Peyer's patch (tissue), 4 donors: ENCODE measurements around the gene CRKL. TPM values are rescaled to one million over a fixed set of nuclear protein-coding genes. Genes with fewer than 3 reads are reported as not detected.
"Not testable (repeated sequence)": the region's sequence is repeated elsewhere in the genome, so short reads cannot be mapped to it uniquely, and the experiment has no call there.

ENCODE experiments used
- DNase-seq, 3 donors: peaks; one replicate each; pipeline ENCODE4 v3.0.0-alpha.2; 2017 to 2019
- H3K27ac ChIP-seq, 4 donors: fragments of 200-600 bp; sonication (generic); one replicate each; pipeline ENCODE4 v1.5.1; 2016 to 2019
- H3K27me3 ChIP-seq, 2 donors: fragments of 200-600 bp; sonication (generic); one replicate each; pipeline ENCODE4 v1.5.1; 2019
- H3K36me3 ChIP-seq, 3 donors: fragments of 200-600 bp; sonication (generic); one replicate each; pipeline ENCODE4 v1.5.1; 2016 to 2019
- H3K4me1 ChIP-seq, 4 donors: fragments of 200-600 bp; sonication (generic); one replicate each; pipeline ENCODE4 v1.5.1; 2016 to 2019
- H3K4me3 ChIP-seq, 4 donors: fragments of 200-600 bp; sonication (generic); 1 replicate in 3 of 4; 2 replicates in 1 of 4; pipeline ENCODE4 v1.5.1; 2016 to 2019; ENCODE audit warnings: mild to moderate bottlenecking in 1 of 4
- H3K9me3 ChIP-seq, 4 donors: fragments of 200-600 bp; sonication (generic); one replicate each; pipeline ENCODE4 v1.5.1; 2016 to 2019; ENCODE audit warnings: mild to moderate bottlenecking in 1 of 4
- CTCF ChIP-seq, 6 experiments: fragments of 450-650 bp in 4 of 6; fragments of 200-600 bp in 2 of 6; sonication (generic) in 1 of 6; IDR thresholded peaks; one replicate each; pipeline ENCODE4 v1.5.1; 2017 to 2019; ENCODE audit warnings: antibody characterized with exemption in 6 of 6, mild to moderate bottlenecking in 3 of 6, moderate library complexity in 1 of 6
- POLR2A ChIP-seq, 2 donors: fragments of 450-650 bp; IDR thresholded peaks; one replicate each; pipeline ENCODE4 v1.5.1; 2017; ENCODE audit warnings: antibody characterized with exemption in 2 of 2, mild to moderate bottlenecking in 2 of 2, moderate library complexity in 2 of 2
- total RNA-seq, 4 donors: library from RNA; depleted of rRNA; stranded (reverse); fragments of >200 nt; gene quantifications; one replicate each; pipeline ENCODE4 v1.1.0, GENCODE V29; 2016

Gene CRKL
- total RNA-seq, 4 donors from 2014 or later = 39.6 to 58.8 (median 58.2) TPM

- no peaks in the 10 kb centered on the region for H3K9me3 ChIP-seq
- peak in 1 of 3 donors; percentile 31 for DNase-seq
- peaks cover 0 to 31% (median 2%) of the 10 kb centered on the region in 4 donors for H3K4me1 ChIP-seq
- no peak overlapping the region for H3K27ac ChIP-seq
- TF ChIP-seq POLR2A (IDR thresholded peaks at IDR 0.05) (no peak), CTCF (IDR thresholded peaks at IDR 0.05) (no peak)
- H3K36me3 ChIP-seq = peaks cover 0 to 2% (median 0%) of the 10 kb centered on the region in 3 donors
- no peaks in the 10 kb centered on the region for H3K27me3 ChIP-seq
- H3K4me3 ChIP-seq = no peak overlapping the region
Measured at GRCh38 chr22:20928573-20928967, 11.4 kb downstream of the CRKL start.

DNA sequence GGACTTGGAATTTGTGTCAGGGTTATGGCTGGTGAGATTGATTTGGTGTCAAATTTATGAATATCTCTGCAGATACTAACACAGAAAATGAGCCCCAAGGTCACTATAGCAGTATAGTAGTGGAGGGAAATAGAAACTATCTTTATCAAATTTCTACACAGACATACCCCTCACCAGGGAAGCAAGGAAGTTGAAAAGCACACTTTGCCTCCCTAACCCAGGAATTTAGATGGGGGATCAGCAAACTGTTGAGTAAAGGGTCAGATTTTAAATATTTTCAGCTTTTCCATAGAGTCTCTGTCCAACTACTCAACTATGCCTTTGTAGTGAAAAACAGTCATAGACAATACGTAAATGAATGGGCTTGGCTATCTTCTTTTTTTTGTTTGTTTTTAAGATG, 12.8 kb downstream of the CRKL start:
- Histone ChIP-seq H3K9me3 (no peaks in the 10 kb centered on the region), H3K27ac (no peak overlapping the region), H3K4me1 (peaks cover 0 to 28% (median 2%) of the 10 kb centered on the region in 4 donors), H3K36me3 (peaks cover 0 to 15% (median 0%) of the 10 kb centered on the region in 3 donors), H3K4me3 (no peak overlapping the region), H3K27me3 (no peaks in the 10 kb centered on the region)
- DNase-seq = no peak
- no peak for TF ChIP-seq CTCF (IDR thresholded peaks at IDR 0.05)
- TF ChIP-seq POLR2A (IDR thresholded peaks at IDR 0.05) = no peak

- Histone ChIP-seq H3K4me1 (peaks cover 0 to 32% (median 2%) of the 10 kb centered on the region in 4 donors), H3K36me3 (peaks cover 0 to 19% (median 0%) of the 10 kb centered on the region in 3 donors)
- DNase-seq = peak in 2 of 3 donors; percentile 4 to 33
- not testable (repeated sequence) for H3K4me3 ChIP-seq, H3K27ac ChIP-seq, H3K27me3 ChIP-seq, H3K9me3 ChIP-seq
Measured at GRCh38 chr22:20930435-20930834, 13.2 kb downstream of the CRKL start.

DNA sequence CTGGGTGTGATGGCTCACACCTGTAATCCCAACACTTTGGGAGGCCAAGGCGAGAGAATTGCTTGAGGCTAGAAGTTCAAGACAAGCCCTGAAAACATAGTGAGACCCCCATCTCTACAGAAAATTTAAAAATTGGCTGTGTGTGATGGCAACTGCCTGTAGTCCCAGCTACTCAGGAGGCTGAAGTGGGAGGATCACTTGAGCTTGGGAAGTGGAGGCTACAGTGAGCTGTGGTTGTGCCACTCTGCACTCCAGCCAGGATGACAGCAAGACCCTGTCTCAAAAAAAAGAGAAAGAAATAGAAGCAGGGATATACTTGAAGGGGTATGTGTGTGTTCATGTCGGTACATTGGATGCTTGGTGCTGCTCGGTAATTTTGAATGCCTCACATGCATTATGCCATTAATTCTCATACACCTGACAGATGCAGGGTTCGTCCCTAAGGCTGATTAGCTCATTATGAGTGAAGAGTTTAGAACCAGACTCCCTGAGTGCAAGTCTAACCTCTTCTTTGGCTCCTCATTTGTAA, 14.0 kb downstream of the CRKL start:
- H3K4me1 ChIP-seq = peaks cover 0 to 37% (median under 1%) of the 10 kb centered on the region in 4 donors
- H3K27ac ChIP-seq = no peak overlapping the region
- TF ChIP-seq POLR2A (IDR thresholded peaks at IDR 0.05) (no peak), CTCF (IDR thresholded peaks at IDR 0.05) (no peak)
- no peaks in the 10 kb centered on the region for H3K9me3 ChIP-seq
- no peaks in the 10 kb centered on the region for H3K27me3 ChIP-seq
- peaks cover 0 to 24% (median 0%) of the 10 kb centered on the region in 3 donors for H3K36me3 ChIP-seq
- H3K4me3 ChIP-seq = no peak overlapping the region
- no peak for DNase-seq

DNA sequence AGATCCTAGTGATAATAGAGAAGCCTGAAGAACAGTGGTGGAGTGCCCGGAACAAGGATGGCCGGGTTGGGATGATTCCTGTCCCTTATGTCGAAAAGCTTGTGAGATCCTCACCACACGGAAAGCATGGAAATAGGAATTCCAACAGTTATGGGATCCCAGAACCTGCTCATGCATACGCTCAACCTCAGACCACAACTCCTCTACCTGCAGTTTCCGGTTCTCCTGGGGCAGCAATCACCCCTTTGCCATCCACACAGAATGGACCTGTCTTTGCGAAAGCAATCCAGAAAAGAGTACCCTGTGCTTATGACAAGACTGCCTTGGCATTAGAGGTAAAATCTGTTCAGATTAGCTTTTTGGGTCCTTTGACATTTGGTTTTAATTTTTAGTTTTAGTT, 16.7 kb downstream of the CRKL start:
- TF ChIP-seq POLR2A (IDR thresholded peaks at IDR 0.05) = no peak
- TF ChIP-seq CTCF (IDR thresholded peaks at IDR 0.05) = no peak

DNA sequence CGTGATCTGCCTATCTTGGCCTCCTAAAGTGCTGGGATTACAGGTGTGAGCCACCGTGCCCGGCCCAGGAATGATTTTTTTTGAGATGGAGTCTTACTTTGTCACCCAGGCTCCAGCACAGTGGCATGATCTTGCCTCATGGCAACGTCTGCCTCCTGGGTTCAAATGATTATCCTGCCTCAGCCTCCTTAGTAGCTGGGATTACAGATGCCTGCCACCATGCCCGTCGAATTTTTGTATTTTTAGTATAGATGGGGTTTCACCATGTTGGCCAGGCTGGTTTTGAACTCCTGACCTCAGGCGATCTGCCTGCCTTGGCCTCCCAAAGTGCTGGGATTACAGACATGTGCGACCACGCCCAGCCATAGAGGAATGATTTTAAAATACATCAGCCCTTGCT, 17.8 kb downstream of the CRKL start:
- DNase-seq, H3K27me3 ChIP-seq, H3K27ac ChIP-seq, H3K4me3 ChIP-seq, H3K9me3 ChIP-seq: not testable (repeated sequence)
- peaks cover 0 to 35% (median 0%) of the 10 kb centered on the region in 3 donors for H3K36me3 ChIP-seq
- H3K4me1 ChIP-seq = peaks cover 3 to 65% (median 10%) of the 10 kb centered on the region in 4 donors

More for the DNA sequence above, 16.7 kb downstream of the CRKL start:
- Histone ChIP-seq H3K27ac (no peak overlapping the region), H3K4me1 (peaks cover 3 to 58% (median 10%) of the 10 kb centered on the region in 4 donors), H3K36me3 (peaks cover 0 to 35% (median 0%) of the 10 kb centered on the region in 3 donors), H3K9me3 (no peaks in the 10 kb centered on the region), H3K27me3 (no peaks in the 10 kb centered on the region), H3K4me3 (no peak overlapping the region)
- DNase-seq = peak in 1 of 3 donors; percentile 14

DNA sequence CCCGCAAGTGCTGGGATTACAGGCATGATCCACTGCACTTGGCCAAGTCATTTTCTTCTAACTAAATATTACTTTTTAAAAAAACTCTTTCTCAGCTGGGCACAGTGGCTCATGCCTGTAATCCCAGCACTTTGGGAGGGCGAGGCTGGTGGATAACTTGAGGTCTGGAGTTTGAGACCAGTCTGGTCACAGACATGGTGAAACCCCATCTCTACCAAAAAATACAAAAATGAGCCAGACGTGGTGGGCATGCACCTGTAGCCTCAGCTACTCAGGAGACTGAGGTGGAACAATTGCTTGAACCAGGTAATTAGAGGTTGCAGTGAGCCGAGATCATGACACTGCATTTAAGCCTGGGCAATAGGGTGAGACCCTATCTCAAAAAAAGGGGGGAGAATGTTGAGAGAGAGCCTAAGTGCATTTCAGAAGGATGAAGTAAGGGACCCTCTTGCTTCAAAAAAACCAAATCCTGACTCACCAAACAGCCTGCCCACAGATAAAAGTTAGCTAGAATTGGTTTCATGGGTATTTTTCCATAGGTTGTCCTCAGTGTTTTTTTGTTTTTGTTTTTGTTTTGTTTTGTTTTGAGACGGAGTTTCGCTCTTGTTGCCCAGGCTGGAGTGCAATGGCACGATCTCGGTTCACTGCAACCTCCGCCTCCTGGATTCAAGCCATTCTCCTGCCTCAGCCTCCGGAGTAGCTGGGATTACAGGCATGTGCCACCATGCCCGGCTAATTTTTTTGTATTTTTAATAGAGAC, 18.8 kb downstream of the CRKL start:
- H3K4me1 ChIP-seq = peaks cover 3 to 72% (median 10%) of the 10 kb centered on the region in 4 donors
- DNase-seq = peak in 1 of 3 donors; percentile 5
- H3K27ac ChIP-seq, H3K4me3 ChIP-seq, H3K27me3 ChIP-seq, H3K9me3 ChIP-seq: not testable (repeated sequence)
- peaks cover 0 to 35% (median 0%) of the 10 kb centered on the region in 3 donors for H3K36me3 ChIP-seq
